C1 segment of cervical spinal cord (tissue), 14 donors: ENCODE data around the gene ITGBL1.

ENCODE experiments used
- DNase-seq, 14 donors: peaks; one replicate each; lab custom pipeline; 2025; lab: John Stamatoyannopoulos, UW

ITGBL1 gene

DNA sequence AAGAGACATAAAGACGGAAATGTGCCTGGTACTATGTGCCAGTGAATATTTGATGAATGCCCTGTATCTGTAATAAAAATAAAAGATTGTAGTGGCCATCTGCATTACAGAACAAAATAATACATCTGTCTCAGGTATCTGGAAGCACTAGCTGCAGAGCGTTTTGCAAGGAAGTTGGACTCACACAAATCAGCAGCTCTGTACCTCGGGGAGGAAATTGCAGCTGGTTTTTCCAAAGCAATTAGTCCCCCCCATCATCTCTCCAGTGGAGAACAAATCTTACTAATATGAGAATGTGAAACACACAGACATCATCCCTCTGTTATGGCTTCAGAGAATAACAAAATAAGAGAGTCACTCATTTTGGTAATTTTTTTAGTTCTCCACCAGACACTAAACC is 245.3 kb downstream of the ITGBL1 start:
- no peak for DNase-seq

DNA sequence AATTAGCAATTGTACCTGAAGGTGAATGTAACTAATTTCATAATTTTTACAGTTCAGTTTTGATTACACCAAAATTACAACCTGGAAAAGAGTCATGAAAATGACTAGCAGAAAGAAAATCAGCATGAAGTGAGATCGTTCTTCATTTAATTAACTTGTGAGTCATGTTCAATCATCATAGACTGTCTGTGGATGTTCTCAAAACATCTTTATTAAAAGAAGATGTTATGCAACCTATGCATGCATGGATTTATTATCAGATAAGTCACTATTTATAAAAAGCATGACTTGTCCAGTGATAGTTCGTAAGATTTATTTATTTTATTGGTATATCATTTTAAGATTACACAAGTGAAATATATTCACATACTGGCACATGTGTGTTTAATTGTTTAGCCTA is 245.9 kb downstream of the ITGBL1 start:
- no peak for DNase-seq

DNA sequence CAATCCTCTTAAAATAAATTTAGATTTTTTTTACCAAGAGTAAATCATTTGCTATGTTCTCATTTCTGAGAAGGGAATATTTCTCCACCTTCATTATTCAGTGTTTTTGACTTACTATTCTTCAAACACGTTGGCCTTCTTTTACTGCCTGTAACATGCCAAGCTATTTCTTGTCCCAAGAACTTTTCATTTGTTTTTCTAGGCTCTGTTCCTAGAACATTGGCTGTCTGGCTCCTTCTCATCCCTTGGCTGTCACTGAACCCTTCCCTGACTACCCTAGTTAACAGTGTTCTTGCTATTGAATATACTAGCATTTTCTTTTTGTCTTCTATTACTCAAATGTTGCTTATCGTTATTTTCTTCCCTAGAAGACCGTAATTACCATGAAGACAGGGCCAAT is 248.1 kb downstream of the ITGBL1 start:
- DNase-seq, result no peak

DNA sequence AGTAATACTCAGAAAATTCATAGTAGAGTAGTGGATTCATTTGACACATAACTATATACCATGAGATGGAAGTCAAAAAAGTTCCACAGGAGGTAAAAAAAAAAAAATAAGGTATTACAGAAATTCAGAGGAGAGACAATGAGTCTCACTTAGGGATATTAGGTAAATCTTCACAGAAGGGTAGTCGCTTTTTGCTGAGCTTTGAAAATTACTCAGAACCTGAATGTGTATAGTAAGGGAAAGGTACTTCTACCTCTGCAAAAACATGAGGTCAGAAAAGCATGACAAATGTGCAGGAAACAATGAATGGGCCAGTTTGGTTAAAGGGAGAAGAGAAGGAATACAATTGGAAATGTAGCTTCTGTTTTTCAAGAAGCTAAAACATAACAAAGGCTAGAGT is 250.6 kb downstream of the ITGBL1 start:
- no peak for DNase-seq

DNA sequence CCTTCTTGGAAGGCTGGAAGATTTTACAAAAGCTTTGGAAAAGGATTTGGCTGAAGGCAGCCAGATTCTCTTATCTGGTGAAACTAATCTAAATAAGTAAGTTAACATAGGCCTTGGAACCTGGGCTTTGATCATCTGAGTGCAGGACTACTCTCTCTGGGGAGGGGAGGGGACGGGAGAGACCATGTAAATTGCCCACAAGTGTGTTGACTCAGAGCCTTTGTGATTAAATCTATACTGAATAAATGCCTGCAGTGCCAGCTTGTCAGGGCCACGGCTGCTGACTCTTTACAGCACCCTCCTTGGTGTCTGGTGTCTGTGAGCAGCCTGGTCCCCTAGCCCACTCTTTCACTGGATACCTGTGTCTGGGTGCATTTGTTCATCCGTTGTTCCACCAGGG is 251.4 kb downstream of the ITGBL1 start:
- no peak for DNase-seq

DNA sequence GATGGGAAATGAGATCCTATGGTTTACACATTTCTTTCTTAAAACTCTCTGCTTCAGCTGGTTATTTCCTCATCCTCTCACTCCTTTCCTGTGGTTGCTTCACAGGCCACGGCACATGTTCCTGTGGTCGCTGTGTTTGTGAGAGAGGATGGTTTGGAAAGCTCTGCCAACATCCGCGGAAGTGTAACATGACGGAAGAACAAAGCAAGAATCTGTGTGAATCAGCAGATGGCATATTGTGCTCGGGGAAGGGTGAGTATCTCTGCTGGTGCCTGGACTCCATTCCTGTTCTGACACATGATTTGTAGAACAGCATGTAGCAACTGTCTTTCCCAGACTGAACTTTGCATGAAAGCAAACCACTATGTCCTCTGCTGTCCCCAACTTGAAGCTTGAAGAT is 254.2 kb downstream of the ITGBL1 start:
- DNase-seq, result peak in 1 of 14 donors; percentile 42

DNA sequence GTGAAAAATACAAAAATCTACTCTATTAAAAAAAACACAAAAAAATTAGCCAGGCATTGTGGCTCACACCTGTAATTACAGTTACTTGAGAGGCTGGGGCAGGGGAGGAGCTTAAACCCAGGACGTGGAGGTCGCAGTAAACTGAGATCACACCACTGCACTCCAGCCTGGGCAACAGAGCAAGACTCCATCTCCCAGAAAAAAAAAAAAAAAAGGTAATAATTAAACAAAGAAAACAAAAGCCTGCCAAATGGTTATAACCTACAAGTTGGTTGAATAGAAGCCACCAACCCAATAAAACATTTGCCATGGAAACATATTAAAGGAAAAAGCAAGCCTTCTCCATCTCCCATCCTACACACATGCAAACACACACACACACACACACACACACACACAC is 255.2 kb downstream of the ITGBL1 start:
- DNase-seq, result no peak

DNA sequence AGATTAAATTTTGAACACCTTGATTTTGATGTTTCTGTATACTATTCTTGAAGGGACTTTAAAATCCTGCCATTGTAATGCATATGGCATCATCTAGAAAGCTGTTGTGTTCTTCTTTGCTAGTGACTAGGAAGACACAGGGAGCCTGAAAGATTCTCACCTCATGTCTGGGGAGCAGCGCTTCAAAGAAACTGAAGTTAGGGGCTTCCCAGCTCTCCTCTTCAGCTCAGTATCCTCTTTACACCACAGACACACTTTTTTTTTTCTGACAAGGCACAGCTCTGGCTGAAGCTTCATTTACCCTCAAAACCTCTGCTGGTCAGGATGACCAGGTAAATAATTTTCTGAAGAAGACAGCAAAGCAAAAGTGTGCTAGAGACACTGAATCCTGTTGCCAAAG is 255.6 kb downstream of the ITGBL1 start:
- no peak for DNase-seq

DNA sequence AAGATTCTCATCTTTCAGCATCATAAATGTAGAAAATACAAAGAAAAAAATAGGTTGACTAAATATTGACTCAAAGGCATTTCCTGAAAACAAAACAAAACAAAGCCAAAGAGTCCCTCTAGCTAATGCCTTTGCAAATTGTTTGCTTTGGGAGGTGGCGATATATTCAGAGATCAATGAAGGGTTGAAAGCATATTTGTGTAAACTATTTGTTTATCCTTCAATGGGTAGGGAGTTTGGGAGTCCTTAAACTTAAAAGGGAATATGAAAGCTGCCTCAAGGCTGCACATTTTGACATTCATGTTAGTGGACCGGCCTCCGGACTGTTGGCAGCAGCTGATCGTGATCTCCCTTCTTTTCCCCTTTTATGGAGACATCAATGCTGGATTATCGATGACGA is 257.5 kb downstream of the ITGBL1 start:
- DNase-seq, result no peak

DNA sequence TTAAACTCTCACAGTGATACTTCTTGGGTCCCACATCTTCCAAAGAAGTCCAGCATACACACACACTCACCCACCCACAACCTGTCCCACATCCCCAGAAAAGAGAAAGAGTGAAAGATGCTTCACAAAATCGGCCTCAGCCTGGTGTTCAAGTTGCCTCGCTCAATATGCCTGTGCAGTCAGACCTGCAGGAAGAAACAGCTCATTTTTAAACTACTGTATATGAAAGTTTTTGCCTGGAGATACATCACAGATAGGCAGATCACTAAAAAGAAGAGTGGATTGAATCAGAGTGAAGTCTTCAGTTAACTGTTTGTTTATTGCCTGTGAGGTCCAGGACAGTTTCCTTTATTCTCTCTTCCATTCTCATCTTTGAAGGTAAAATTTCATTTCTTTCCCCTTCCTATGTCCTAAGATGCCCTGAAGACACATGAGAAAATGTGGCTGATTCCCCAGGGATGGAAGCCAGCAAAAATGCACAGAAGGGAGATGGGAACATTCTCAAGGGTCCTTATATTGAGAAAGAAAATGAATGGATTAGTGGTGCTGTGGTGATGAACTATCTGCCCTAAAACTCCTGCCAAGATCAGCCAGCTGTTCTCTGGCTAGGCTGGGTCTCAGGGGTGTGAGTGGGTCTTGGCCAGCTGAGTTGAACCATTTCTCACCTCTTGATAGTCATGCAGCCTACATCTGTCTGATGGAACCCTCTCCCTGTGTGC is 259.0 kb downstream of the ITGBL1 start:
- DNase-seq, result no peak

DNA sequence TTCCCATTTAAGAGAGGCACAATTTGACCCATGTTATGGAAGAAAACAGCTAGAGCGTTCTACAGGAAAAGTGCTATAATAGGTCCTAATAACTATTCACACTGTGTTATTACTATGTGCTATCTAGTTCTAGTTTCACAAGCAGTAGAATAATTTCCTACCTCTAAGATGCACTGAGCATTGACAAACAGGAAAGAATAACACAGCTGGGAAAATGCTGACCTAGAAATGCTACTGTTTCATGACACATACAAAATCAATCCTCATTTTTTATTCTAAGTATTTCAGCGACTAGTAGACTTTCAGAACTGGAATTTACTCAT is 259.5 kb downstream of the ITGBL1 start:
- DNase-seq, result no peak

DNA sequence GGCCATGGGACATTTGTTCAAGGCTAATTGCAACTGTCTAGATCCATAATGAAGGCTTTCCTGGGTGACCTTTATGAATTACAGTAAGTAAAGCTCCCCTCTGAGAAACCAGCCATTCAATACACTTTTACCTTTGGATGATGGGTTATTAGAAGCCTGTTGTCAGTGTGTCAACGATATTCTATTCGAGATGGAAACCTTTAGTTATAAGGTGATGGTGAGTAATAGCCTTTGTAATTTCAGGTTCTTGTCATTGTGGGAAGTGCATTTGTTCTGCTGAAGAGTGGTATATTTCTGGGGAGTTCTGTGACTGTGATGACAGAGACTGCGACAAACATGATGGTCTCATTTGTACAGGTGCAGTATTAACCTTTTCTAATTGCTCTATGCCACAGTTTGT is 261.7 kb downstream of the ITGBL1 start:
- DNase-seq, result no peak

DNA sequence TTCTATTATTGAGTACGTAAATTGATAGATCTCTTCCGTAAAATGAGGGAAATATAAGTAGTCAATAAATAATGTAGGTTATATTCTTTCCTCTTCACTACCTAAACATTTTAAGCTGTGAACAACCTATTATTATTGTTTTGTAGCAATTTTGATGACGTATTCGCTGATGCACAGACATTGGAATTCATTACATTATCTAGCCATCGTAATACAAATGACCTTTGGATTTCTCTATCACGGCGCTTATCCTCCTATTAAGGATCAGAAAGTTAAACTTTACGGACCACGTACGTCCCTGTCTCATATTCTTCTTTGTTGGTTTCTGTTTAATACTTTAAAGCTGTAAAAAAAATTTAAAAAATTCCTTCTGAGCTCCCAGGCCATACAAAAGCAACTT is 264.9 kb downstream of the ITGBL1 start:
- DNase-seq, result no peak

DNA sequence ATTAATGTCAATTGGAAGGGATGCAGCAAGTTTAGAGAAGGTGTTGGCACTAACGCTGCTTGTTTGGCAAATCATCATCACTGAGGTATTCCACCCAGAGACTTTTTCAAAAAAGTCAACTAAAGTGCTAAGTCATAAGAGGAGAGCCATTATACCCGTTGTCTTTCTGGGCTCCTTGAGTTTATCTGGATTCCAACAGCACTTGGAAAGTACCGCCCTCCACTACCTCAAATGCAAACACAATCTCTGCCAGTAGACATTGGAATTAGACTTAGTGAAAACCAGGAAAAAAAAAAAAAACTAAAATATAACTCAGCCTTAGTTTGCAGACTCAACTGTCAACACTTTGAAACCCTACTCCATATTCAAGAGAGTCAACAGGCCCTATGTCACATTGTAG is 266.0 kb downstream of the ITGBL1 start:
- DNase-seq, result no peak

DNA sequence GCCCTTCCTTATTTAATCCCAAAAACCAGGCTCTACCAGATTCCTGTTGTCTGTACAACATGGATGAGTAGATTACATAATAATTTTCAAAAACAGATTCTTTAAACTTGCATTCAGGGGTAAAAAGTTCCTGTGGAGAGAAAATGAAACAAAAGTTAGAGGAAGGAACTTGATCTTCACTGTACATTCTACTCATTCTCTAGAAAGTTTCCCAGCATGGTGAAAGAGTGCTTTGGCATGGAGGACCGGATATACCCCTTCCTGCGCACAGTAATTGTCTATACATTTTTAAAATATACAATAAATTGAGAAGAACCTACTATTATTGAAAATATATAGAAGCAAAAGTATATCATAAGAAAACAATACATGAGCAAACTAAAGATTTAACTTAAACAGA is 274.2 kb downstream of the ITGBL1 start:
- DNase-seq, result no peak

DNA sequence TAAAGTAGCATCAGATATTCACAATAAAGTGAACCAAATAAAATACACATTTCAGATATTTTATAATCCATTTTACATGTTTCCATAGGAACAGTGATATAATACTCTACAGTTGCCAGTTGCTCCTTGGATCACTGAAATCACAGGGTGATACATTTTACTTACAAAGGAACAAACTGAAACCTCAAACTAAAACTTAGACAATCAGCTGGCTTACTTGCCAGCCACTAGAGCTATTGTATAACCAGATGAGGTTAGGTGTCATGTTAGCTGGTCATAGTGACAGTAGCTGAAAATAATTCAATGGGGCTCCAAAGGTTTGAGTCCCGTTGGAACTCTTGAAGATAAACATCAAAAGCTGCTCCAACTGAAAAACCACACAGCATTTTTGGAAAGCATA is 274.6 kb downstream of the ITGBL1 start:
- no peak for DNase-seq

DNA sequence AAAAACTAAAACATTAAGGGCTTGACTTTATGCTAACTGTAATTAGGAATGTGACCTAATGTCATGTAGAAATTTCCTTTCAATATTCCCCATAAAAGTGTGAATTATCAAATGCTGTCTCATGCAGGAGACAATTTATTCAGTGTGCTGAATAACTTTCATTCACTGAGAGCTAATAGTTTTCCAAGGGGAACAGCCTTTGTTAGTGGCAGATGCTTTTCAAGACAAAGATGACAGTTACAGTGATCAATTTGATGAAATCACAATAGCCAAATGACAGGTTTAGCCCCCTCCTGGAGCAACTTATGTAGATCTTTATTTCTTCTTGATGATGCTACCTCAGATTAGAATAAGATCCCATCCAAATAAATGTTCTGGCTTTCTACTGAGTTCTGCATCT is 275.5 kb downstream of the ITGBL1 start:
- DNase-seq, result no peak

DNA sequence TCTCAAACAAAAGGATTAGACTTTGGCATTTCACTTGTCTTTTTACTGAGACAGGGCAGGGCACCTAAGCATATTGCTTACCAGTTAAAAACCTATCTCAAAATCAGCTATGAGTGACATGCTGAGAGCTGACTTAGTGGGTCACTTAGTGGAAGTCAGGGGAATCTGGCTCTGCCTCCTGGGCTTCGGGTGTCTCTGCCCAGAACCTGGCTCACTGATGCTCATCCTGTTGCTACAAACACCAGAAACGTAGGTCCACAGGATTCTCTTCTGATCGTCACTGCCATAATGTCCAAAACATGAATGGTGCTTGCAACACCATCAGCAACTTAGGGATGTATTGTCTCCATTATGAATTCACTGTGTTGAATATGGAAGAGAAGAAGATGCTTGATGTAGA is 276.1 kb downstream of the ITGBL1 start:
- peak in 1 of 14 donors; percentile 31 for DNase-seq

DNA sequence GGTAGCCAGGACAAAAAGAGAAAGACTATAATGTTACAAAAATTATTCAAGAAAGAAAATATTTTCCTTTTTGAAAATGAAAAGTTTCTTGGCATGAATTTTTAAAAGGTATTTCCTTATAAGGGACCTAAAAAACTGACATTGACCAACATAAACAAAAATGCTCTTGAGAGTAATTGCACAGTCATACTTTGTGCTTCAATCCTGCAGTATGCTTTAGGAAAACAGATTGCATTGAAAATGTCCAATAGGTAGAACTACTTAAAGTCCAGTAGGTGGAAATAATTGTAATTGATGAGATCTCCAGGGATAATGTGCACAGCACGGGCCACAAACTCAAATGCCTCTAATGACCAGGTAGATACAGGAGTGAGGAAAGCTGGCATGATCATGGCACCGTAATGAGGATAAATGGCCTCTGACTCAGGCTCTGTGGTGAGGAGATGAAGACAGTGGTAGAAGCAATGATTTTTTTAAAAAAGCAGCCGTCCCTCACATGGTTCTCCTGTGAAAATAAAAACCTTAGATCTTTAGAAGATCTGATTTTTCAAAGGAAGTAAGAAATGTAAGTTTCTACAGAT is 278.0 kb downstream of the ITGBL1 start:
- no peak for DNase-seq

DNA sequence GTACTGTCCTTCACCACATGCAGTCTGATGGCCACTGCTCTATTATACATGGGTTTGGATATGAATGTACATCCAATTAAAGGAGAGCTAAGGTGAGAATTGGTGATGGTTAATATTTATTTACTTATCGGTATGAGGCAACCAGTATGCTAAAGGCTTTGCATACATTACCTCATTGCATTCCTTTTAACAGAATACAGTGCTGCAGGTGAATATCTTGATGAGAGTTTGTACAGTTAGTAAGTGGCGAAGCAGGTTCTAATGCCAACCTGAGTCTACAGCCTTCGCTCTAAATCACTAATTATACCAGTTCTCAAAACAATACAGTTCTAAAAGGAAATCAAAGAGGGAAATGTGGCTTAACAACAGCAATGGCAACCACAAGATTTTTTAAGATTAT is 284.1 kb downstream of the ITGBL1 start:
- DNase-seq, result no peak

DNA sequence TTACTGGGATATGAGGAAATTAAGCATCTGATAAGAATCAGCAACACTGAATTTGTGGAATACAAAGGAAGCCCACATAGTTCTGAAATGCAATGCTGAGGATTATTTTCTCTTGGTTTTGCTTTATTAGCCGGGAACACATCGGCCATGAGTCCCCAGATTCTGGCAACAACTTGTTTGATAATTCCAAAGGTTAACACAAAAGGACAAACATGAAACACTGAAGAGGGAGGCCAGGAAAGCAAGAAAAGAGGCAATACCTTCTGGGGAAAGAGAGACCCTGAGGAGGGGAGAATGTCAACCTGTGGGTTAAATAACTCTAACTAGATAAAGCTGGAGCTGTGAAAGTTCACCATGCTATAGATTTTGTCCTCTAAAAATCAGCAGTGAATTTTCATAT is 285.9 kb downstream of the ITGBL1 start:
- DNase-seq, result no peak

DNA sequence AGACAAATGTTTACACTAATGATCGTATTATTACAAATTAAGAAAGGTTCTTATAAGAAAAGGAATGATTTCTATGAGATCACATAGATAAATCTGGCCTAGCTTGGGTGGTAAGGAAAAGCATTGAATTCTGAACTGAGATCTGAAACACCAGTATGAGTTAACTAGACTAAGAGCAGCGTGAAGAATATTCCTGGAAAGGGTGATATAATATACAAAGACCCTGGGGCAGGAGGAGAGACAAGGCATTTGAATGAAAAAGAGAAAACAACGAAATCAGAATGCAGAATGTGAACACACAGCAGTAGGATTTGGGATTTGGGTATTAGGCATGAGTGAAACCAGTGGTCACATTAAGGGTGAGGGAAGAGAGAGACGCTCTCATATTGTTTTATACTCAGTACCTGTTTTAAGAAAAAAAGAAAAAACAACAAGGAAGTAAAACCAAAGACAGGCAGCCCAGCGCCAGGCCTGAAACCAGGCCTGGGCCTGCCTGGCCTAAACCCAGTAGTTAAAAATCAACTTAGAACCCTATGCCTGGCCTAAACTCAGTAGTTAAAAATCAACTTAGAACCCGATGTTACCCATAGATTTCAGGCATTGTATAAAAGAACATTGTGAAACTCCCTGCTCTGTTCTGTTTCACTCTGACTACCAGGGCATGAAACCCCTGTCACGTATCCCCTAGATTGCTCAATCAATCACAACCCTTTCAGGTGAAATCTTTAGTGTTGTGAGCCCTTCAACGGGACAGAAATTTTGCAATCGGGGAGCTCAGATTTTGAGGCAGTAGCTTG is 287.1 kb downstream of the ITGBL1 start:
- DNase-seq, result no peak

DNA sequence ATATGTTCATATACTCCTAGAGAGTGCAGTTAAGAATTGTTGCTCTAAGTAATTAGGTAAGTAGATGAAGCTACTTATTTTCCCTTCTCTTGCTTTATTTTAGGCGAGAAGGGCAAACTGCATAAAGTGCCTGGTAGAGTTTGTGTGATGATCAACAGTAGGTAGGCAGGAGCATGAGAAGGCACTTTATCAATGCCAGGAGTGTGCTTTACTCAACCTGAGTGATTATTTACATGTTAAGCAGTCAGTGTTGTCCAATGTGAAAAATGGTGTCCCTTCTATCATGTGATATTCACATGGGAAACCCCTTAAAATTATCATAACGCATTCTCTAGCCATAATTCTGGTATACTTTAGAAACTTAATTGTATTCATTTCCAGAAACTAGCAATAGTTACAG is 294.0 kb downstream of the ITGBL1 start:
- DNase-seq, result no peak
